Esophagus muscularis mucosa (tissue), 4 donors: ENCODE results near the gene SFXN5.

Experiments used
- EP300 ChIP-seq: sonication (generic); formaldehyde crosslinking; IDR thresholded peaks from one replicate; pipeline ENCODE4 v1.6.1; 2017; ENCODE audit warnings: antibody characterized with exemption
- POLR2AphosphoS5 ChIP-seq, 2 donors: sonication (generic); formaldehyde crosslinking; IDR thresholded peaks; one replicate each; pipeline ENCODE4 v1.6.1; 2017; ENCODE audit warnings: antibody characterized with exemption in 2 of 2
- TF ChIP-seq, protein P1 (sequence below), 3 experiments: fragments of 200-600 bp in 2 of 3; fragments of 450-650 bp in 1 of 3; sonication (generic) in 2 of 3; IDR thresholded peaks; one replicate each; pipeline ENCODE4 v1.5.1; 2017 to 2019; ENCODE audit warnings: antibody characterized with exemption in 3 of 3, mild to moderate bottlenecking in 2 of 3, moderate library complexity in 1 of 3

DNA sequence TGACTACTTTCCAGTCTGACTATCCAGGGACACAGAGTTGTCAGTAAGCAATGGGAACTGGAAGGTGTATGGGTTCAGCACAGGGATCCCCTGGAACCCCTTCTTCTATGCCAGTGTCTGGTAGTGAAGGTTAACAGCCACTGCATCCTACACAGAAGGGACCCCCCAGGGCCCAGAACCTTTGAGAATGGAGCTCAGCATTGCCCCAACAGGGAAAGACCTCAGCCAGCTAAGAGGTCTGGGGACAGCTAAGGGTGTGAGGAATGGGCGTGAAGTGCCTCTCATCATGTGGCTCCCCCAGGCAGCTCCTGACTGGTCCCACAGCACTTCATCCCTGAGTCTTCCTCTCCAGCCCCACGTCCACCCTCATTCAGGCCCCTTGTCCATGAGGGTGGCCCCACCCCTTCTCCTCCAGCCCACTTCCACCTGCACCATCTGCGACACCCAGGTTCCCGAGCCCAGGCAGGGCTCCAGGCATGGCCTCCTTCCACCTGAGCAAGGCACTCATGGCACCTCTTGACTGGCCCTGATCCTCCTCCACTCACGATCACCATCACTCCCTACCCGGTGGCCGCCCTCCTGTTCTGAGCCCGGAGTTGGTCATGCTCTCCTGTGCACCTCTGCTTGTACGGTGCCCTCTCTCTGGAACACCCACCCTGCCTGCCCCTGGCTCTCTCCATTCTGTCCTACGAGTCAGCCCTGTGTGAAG is 77.1 kb downstream of the SFXN5 start:
- TF ChIP-seq POLR2AphosphoS5 (IDR thresholded peaks at IDR 0.05) (no peak), EP300 (no peak)
- TF ChIP-seq, protein P1, sequence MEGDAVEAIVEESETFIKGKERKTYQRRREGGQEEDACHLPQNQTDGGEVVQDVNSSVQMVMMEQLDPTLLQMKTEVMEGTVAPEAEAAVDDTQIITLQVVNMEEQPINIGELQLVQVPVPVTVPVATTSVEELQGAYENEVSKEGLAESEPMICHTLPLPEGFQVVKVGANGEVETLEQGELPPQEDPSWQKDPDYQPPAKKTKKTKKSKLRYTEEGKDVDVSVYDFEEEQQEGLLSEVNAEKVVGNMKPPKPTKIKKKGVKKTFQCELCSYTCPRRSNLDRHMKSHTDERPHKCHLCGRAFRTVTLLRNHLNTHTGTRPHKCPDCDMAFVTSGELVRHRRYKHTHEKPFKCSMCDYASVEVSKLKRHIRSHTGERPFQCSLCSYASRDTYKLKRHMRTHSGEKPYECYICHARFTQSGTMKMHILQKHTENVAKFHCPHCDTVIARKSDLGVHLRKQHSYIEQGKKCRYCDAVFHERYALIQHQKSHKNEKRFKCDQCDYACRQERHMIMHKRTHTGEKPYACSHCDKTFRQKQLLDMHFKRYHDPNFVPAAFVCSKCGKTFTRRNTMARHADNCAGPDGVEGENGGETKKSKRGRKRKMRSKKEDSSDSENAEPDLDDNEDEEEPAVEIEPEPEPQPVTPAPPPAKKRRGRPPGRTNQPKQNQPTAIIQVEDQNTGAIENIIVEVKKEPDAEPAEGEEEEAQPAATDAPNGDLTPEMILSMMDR (IDR thresholded peaks at IDR 0.05): no peak
